H1 (cell line): ENCODE results near the gene RNF26. TPM values are rescaled to one million over a fixed set of nuclear protein-coding genes. Genes with fewer than 3 reads are reported as not detected.
A peak's percentile ranks its signal among the peaks of the same experiment; 100 is the strongest.

ENCODE experiments used
- CTCF ChIA-PET: fragments of 300-600 bp; sonication (Branson Sonifier 250); formaldehyde crosslinking; loops from one replicate; lab custom pipeline; 2021; ENCODE audit not compliant: partially characterized antibody; lab: Charles Lee
- POLR2A ChIA-PET: fragments of 300-600 bp; sonication (Branson Sonifier 250); formaldehyde crosslinking; loops from one replicate; lab custom pipeline; 2021; ENCODE audit warnings: inconsistent platforms; ENCODE audit not compliant: partially characterized antibody; lab: Charles Lee
- DNase-seq, 2 experiments: peaks; one replicate each; pipeline versions ENCODE4 v3.0.0 to v3.0.0-alpha.2; 2010 to 2022; ENCODE audit warnings: low spot score in 2 of 2, low read depth in 1 of 2, mixed read lengths in 1 of 2
- FAIRE-seq: peaks from 2 replicates; lab custom pipeline; 2011; peaks lifted over from hg19 to GRCh38; lab: Jason Lieb, UNC
- H2AFZ ChIP-seq: 2 replicates; pipeline ENCODE4 v1.8.1; 2012; ENCODE audit warnings: low read length, inconsistent platforms
- H2AK5ac ChIP-seq: 2 replicates; pipeline ENCODE4 v1.6.1; 2013; ENCODE audit warnings: low read depth, low read length
- H2BK120ac ChIP-seq: replicated peaks from 2 replicates; pipeline ENCODE3; 2013; ENCODE audit warnings: low read depth, low read length, inconsistent platforms
- H2BK12ac ChIP-seq: 2 replicates; pipeline ENCODE4 v1.6.1; 2013; ENCODE audit warnings: low read depth, low read length
- H2BK15ac ChIP-seq: 2 replicates; pipeline ENCODE4 v1.6.1; 2013; ENCODE audit warnings: low read length
- H2BK20ac ChIP-seq: 2 replicates; pipeline ENCODE4 v1.6.1; 2013; ENCODE audit warnings: low read length
- H2BK5ac ChIP-seq: 2 replicates; pipeline ENCODE4 v1.6.1; 2013; ENCODE audit warnings: low read depth, low read length
- H3K14ac ChIP-seq: 2 replicates; pipeline ENCODE4 v1.6.1; 2013; ENCODE audit warnings: inconsistent platforms; ENCODE audit not compliant: insufficient read length
- H3K18ac ChIP-seq: 2 replicates; pipeline ENCODE4 v1.6.1; 2013; ENCODE audit warnings: low read length; ENCODE audit errors: extremely low read depth
- H3K23ac ChIP-seq: 2 replicates; pipeline ENCODE4 v1.6.1; 2013; ENCODE audit warnings: inconsistent platforms; ENCODE audit not compliant: insufficient read length
- H3K23me2 ChIP-seq: 2 replicates; pipeline ENCODE4 v1.6.1; 2013; ENCODE audit warnings: low read depth, low read length
- H3K27ac ChIP-seq: 2 replicates; pipeline ENCODE4 v1.6.1; 2011; ENCODE audit warnings: low read depth, low read length, inconsistent platforms
- H3K27me3 ChIP-seq, 4 experiments: replicated peaks in 1 of 4; 1 replicate in 1 of 4; 2 replicates in 3 of 4; pipeline versions ENCODE4 v1.6.1 to v1.8.1; 2011 to 2013; ENCODE audit warnings: low read length in 3 of 4, mild to moderate bottlenecking in 3 of 4, inconsistent platforms in 2 of 4, mixed read lengths in 2 of 4, moderate library complexity in 1 of 4; ENCODE audit not compliant: control insufficient read depth in 3 of 4, insufficient read depth in 3 of 4; ENCODE audit errors: extremely low read depth in 1 of 4
- H3K36me3 ChIP-seq, 4 experiments: 2 replicates each; pipeline versions ENCODE4 v1.6.1 to v1.8.1; 2011 to 2013; ENCODE audit warnings: mild to moderate bottlenecking in 4 of 4, low read length in 3 of 4, moderate library complexity in 2 of 4, control low read depth in 1 of 4, inconsistent platforms in 1 of 4; ENCODE audit not compliant: insufficient read depth in 4 of 4, control insufficient read depth in 2 of 4
- H3K4ac ChIP-seq: replicated peaks from 2 replicates; pipeline ENCODE3; 2013; ENCODE audit warnings: low read length, low read depth, mixed read lengths, inconsistent platforms; ENCODE audit not compliant: insufficient read length
- H3K4me1 ChIP-seq, 4 experiments: replicated peaks in 1 of 4; 1 replicate in 1 of 4; 2 replicates in 3 of 4; pipeline versions ENCODE4 v1.6.1 to v1.8.1; 2011 to 2013; ENCODE audit warnings: low read length in 3 of 4, inconsistent platforms in 2 of 4, mixed read lengths in 1 of 4; ENCODE audit not compliant: insufficient read depth in 4 of 4, control insufficient read depth in 3 of 4
- H3K4me2 ChIP-seq, 2 experiments: 2 replicates each; pipeline versions ENCODE4 v1.6.1 to v1.8.1; 2011 to 2013; ENCODE audit warnings: low read depth in 2 of 2, low read length in 2 of 2, control low read depth in 1 of 2, inconsistent platforms in 1 of 2, mild to moderate bottlenecking in 1 of 2; ENCODE audit not compliant: insufficient read depth in 1 of 2
- H3K4me3 ChIP-seq, 4 experiments: fragments of 200-600, 300-600 bp in 1 of 4; sonication (generic), shearing (Covaris generic), sonication (Bioruptor Twin) in 1 of 4; 2 replicates each; pipeline versions ENCODE4 v1.5.1 to v1.8.1; 2011 to 2016; ENCODE audit warnings: low read length in 4 of 4, low read depth in 3 of 4, control low read depth in 2 of 4, inconsistent platforms in 2 of 4, mild to moderate bottlenecking in 2 of 4, mixed read lengths in 1 of 4, moderate library complexity in 1 of 4; ENCODE audit not compliant: insufficient read depth in 2 of 4; ENCODE audit errors: extremely low read depth in 1 of 4
- H3K56ac ChIP-seq: replicated peaks from 2 replicates; pipeline ENCODE3; 2013; ENCODE audit warnings: low read depth, mild to moderate bottlenecking, mixed read lengths, low read length, inconsistent platforms; ENCODE audit not compliant: insufficient read length
- H3K79me1 ChIP-seq: 2 replicates; pipeline ENCODE4 v1.6.1; 2013; ENCODE audit warnings: low read depth, low read length, control low read depth
- H3K79me2 ChIP-seq, 2 experiments: 2 replicates each; pipeline versions ENCODE4 v1.6.1 to v1.8.1; 2012 to 2013; ENCODE audit warnings: low read length in 2 of 2, mild to moderate bottlenecking in 2 of 2, inconsistent platforms in 1 of 2; ENCODE audit not compliant: insufficient read depth in 2 of 2, control insufficient read depth in 1 of 2
- H3K9ac ChIP-seq, 4 experiments: replicated peaks in 1 of 4; 1 replicate in 1 of 4; 2 replicates in 3 of 4; pipeline versions ENCODE4 v1.6.1 to v1.8.1; 2011 to 2013; ENCODE audit warnings: low read depth in 3 of 4, low read length in 3 of 4, control low read depth in 2 of 4, mild to moderate bottlenecking in 2 of 4, moderate library complexity in 2 of 4, inconsistent platforms in 1 of 4; ENCODE audit errors: extremely low read depth in 1 of 4
- H3K9me3 ChIP-seq, 2 experiments: 2 replicates each; pipeline versions ENCODE4 v1.6.1 to v1.8.1; 2012 to 2013; ENCODE audit warnings: mild to moderate bottlenecking in 2 of 2, moderate library complexity in 2 of 2, control low read depth in 1 of 2, inconsistent platforms in 1 of 2, low read depth in 1 of 2, low read length in 1 of 2, mixed read lengths in 1 of 2; ENCODE audit not compliant: insufficient read depth in 2 of 2
- H4K20me1 ChIP-seq, 2 experiments: replicated peaks in 1 of 2; 2 replicates each; pipeline versions ENCODE3 to v1.8.1; 2011 to 2013; ENCODE audit warnings: inconsistent platforms in 2 of 2, low read length in 2 of 2, mild to moderate bottlenecking in 1 of 2; ENCODE audit not compliant: insufficient read depth in 2 of 2, control insufficient read depth in 1 of 2
- H4K5ac ChIP-seq: 2 replicates; pipeline ENCODE4 v1.6.1; 2013; ENCODE audit warnings: low read length, low read depth, mixed read lengths, inconsistent platforms; ENCODE audit not compliant: insufficient read length
- H4K8ac ChIP-seq: 2 replicates; pipeline ENCODE4 v1.8.0; 2013; ENCODE audit warnings: mild to moderate bottlenecking, moderate library complexity, low read length, inconsistent platforms; ENCODE audit not compliant: insufficient read depth; ENCODE audit errors: extremely low read depth
- H4K91ac ChIP-seq: replicated peaks from 2 replicates; pipeline ENCODE3; 2013; ENCODE audit warnings: low read length, mixed read lengths, inconsistent platforms; ENCODE audit not compliant: insufficient read length
- JUN ChIP-seq: IDR thresholded peaks from 2 replicates; pipeline ENCODE4 v1.6.1; 2011; ENCODE audit warnings: low read depth, mild to moderate bottlenecking, improper control_type of control experiment, low read length
- SAP30 ChIP-seq: fragments of 300-600 bp; sonication (generic); IDR thresholded peaks from 2 replicates; pipeline ENCODE4 v1.7.1; 2012; ENCODE audit warnings: low read length, moderate library complexity, mild to moderate bottlenecking, inconsistent platforms; ENCODE audit not compliant: insufficient read depth, insufficient replicate concordance
- SIN3A ChIP-seq, 2 experiments: IDR thresholded peaks in 1 of 2; conservative IDR thresholded peaks in 1 of 2; 2 replicates each; pipeline ENCODE4 v1.6.1; 2011 to 2012; ENCODE audit warnings: low read length in 2 of 2, improper control_type of control experiment in 1 of 2, low read depth in 1 of 2, mild to moderate bottlenecking in 1 of 2
- SP2 ChIP-seq: IDR thresholded peaks from 2 replicates; pipeline ENCODE4 v1.6.1; 2012; ENCODE audit warnings: mild to moderate bottlenecking, low read length, inconsistent platforms
- SRF ChIP-seq: IDR thresholded peaks from 2 replicates; pipeline ENCODE4 v1.6.1; 2011; ENCODE audit warnings: mild to moderate bottlenecking, low read depth, low read length, moderate library complexity
- TAF7 ChIP-seq: optimal IDR thresholded peaks from 2 replicates; pipeline ENCODE3; 2011; ENCODE audit warnings: low read depth, mild to moderate bottlenecking, inconsistent platforms, low read length, moderate library complexity, borderline replicate concordance
- WGBS, 2 experiments: shearing (Covaris generic) in 1 of 2; methylation state at CpG; one replicate each; pipeline versions ENCODE4 v1.1.6 to v1.1.7; 2013 to 2015; ENCODE audit warnings: low lambda C conversion rate in 2 of 2, mixed read lengths in 2 of 2, inconsistent platforms in 1 of 2, low coverage in 1 of 2, missing lambda C conversion rate in 1 of 2; ENCODE audit not compliant: insufficient replicate concordance in 2 of 2, insufficient coverage in 1 of 2, insufficient read length in 1 of 2; ENCODE audit errors: extremely low coverage in 1 of 2, missing lambda C conversion rate in 1 of 2; 5-methylcytosine and 5-hydroxymethylcytosine counted together
- polyA plus RNA-seq, 7 experiments: library from polyadenylated mRNA; depleted of rRNA in 3 of 7; stranded (reverse) in 5 of 7; unstranded in 2 of 7; fragments of >200 nt in 5 of 7; fragments of 200-250 nt in 2 of 7; gene quantifications; 1 replicate in 5 of 7; 2 replicates in 1 of 7; 4 replicates in 1 of 7; pipeline versions ENCODE4 v1.2.1 to v1.2.3, GENCODE V29; 2011 to 2013; ENCODE audit warnings: missing spikeins in 2 of 7, mixed read lengths in 2 of 7
- total RNA-seq: library from RNA; stranded (reverse); fragmentation: NEBNext Ultra II Directional; extraction: Animal tissue kit (Norgen Biotek cat#: 25700); gene quantifications from 2 replicates; pipeline ENCODE4 v1.2.1, GENCODE V29; 2021

Gene RNF26
- total and polyA plus RNA-seq, 2 of the 8 experiments (the other 6 are each of a cell fraction or from before 2014, with no cell fraction given), result 82.7 to 84.0 TPM

- Histone ChIP-seq H3K27ac (no peak overlapping the region), H3K27me3 (peaks cover 0 to 3% (median under 1%) of the 10 kb centered on the region in 4 experiments; a peak in 3 of 7 replicates), H2BK5ac (no peak overlapping the region; the same call in 1 of the 2 replicates), H2BK120ac (no peak overlapping the region), H4K91ac (no peak overlapping the region), H4K8ac (peak overlapping the region; percentile 64), H4K20me1 (peaks cover 0 to 5% of the 10 kb centered on the region in 2 experiments), H3K4me2 (no peak overlapping the region), H2BK12ac (no peak overlapping the region), H4K5ac (no peak overlapping the region), H3K56ac (no peak overlapping the region), H3K4ac (no peak overlapping the region), H3K9ac (no peak overlapping the region), H2AFZ (no peak overlapping the region), H3K23ac (no peak overlapping the region), H2BK15ac (peak overlapping the region; percentile 23; the same call in 1 of the 2 replicates), H3K79me1 (no peaks in the 10 kb centered on the region), H2BK20ac (no peak overlapping the region), H3K4me3 (no peak overlapping the region), H3K4me1 (peaks cover 6 to 46% (median 31%) of the 10 kb centered on the region in 4 experiments), H3K79me2 (no peaks in the 10 kb centered on the region), H3K18ac (no peak overlapping the region), H3K9me3 (no peaks in the 10 kb centered on the region), H3K14ac (no peak overlapping the region), H2AK5ac (no peak overlapping the region), H3K36me3 (no peaks in the 10 kb centered on the region), H3K23me2 (no peaks in the 10 kb centered on the region)
- WGBS, 2 experiments, result 83% methylated on average over 22 of the region's 23 CpGs; no CpG with 5 or more reads in 1 of the 2 experiments
- CTCF ChIA-PET, result interaction anchor here (0.6 to 26.3 kb wide), 30 partner anchors 11 to 682 kb away, joined by 3 to 474 read pairs (median 4); partner anchors contain the start of genes C1QTNF5, C2CD2L, MFRP and USP2
- DNase-seq (no peak), FAIRE-seq (no peak)
- TF ChIP-seq TAF7 (no peak), SRF (no peak), SP2 (no peak), JUN (no peak), SIN3A (conservative IDR thresholded peaks at IDR 0.05 in 1 of 2, IDR thresholded peaks at IDR 0.05 in 1 of 2; ENCODE audit: low read depth in 1 of 2, low read length in 2 of 2) (no peak), SAP30 (no peak)
- POLR2A ChIA-PET, result interaction anchor here (0.7 to 6.6 kb wide), 6 partner anchors 9 to 45 kb away, joined by 3 to 32 read pairs (median 5); no protein-coding TSS in a partner anchor
Observed at GRCh38 chr11:119373059-119373920, 39.0 kb downstream of the RNF26 start.
